OCI-M2 (cell line): Measurements from ENCODE around the gene ARHGAP19.
"Not testable (repeated sequence)": the region's sequence is repeated elsewhere in the genome, so short reads cannot be mapped to it uniquely, and the experiment has no call there.

ENCODE experiments used
- DNase-seq: peaks from one replicate; lab custom pipeline; 2025; ENCODE audit not compliant: unreplicated experiment; lab: John Stamatoyannopoulos, UW

ARHGAP19 gene

GRCh38 chr10:97280783-97281182 is 11.7 kb downstream of the ARHGAP19 start:
- DNase-seq, result no peak

DNA sequence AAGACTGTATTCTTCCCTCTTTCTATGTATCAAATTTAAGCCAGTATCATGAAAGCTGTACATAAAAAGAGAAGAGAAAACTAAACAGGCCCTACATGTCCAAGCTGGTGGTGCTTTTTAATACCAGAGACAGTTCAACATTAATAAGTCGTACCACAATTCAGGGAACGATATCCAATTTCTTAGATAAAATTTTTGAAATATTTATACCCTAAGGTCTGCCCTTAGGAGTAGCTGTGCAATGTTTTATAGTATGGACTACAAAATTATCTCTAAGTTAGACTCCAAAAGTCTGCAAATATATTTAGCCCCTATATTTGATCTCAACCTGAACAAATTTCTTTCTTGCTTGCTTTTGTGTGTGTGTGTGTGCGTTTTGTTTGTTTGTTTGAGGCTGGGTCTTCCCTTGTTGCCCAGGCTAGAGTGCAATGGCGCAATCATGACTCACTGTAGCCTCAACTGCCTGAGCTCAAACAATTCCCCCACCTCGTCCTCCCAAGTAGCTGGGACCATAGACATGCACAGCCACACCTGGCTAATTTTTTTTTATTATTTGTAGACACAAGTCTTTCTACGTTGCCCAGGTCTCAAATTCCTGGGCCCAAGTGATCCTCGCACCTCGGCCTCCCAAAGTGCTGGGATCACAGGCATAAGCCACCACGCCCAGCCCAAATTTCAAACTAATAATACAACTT is 13.2 kb downstream of the ARHGAP19 start:
- DNase-seq, result no peak

DNA sequence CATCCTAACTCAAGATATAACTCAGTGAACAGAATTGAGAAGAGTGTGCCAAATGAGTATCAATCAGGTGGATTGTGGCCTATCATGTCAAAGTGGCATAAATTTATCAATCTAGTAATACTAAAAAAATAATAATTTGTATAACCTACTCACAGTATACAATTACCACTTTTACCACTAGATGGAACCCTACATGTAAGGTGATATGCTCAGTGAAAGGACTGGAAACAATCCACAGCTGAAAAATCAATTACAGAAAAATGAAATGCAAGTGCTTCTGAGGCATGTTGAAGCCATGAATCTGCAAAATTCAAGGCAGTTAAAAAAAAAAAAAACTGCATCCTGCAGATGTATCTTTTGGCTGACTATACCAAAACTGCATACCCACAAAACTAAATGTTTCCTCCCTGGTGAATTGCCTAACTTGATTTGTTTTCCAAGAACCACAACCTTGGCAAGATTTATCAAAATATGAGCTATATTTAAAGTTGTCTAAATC is 13.9 kb downstream of the ARHGAP19 start:
- peak; percentile 12 for DNase-seq

- DNase-seq, result no peak
Observed at GRCh38 chr10:97277551-97277950, 14.9 kb downstream of the ARHGAP19 start.

GRCh38 chr10:97274828-97275227 is 17.6 kb downstream of the ARHGAP19 start:
- DNase-seq, result no peak

DNA sequence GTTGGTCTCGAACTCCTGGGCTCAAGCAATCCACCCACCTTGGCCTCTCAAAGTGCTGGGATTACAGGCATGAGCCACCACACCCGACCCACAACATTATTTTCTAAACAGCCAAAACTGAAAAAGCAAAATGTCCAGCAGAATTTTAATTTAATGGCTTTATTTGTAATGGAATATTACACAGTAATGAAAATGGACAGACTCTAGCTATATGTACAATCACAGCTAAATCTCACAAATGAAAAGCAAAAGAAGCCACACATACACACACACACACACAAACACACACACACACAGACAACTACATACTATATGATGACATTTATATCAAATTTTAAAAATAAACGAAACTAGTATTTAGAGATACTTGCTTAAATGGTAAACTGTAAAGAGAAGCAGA is 18.7 kb downstream of the ARHGAP19 start:
- no peak for DNase-seq

DNA sequence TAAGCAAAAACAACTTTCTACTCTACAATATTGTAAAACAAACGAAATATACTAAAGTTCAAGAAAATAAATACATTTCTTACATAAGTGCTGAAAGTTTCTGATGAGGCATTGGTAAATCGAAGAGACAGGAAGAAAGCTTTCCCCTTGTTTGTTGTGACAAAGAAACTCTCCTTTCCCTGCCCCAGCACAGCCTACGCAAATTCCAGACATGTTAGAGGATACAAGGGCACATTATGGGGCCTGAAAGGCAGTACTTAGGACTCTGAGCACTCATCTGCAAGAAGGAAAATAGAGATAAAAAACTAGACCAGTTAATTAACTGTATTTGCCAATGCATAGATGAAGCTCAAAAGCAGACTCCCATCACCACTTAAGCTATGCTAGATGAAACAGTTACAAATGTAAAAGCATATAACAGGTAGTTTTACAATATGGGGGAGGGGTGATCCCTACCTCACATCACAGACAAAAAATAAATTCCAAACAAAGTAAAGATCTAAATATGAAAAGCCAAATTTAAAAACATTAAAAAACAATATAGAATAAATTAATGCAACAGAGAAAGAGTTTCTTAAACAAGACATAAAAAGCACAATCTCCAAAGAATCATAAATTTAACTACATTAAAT is 21.8 kb downstream of the ARHGAP19 start:
- DNase-seq, result no peak

DNA sequence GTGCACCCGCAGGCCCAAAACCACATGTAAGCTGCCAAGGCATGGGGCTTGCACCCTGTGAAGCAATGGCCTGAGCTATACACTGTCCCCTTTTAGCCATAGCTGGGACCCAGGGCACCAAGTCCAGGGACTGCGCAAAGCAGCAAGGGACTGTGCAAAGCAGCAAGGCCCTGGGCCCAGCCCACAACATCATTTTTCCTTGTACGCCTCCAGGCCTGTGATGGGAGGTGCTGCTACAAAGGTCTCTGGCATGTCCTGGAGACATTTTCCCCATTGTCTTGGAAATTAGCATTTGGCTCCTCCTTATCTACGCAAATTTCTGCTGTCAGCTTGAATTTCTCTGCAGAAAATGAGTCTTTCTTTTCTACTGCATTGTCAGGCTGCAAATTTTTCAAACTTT is 24.8 kb downstream of the ARHGAP19 start:
- DNase-seq, result no peak

GRCh38 chr10:97265095-97265494 is 27.3 kb downstream of the ARHGAP19 start:
- not testable (repeated sequence) for DNase-seq

DNA sequence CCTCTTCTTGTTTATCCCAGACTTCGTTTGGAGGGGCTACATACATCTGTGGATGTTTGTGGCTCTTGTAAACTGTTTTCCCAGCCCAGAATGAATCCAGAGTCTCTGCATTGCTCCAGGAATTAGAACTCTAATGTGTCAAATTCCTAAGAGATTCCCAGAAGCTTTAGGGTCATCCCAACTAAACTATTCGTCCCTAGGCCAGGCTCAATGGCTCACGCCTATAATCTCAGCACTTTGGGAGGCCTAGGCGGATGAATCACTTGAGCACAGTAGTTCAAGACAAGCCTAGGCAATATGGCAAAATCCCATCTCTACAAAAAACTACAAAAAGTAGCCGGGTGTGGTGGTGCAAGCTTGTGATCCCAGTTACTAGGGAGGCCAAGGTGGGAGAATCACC is 28.5 kb downstream of the ARHGAP19 start:
- no peak for DNase-seq

GRCh38 chr10:97261656-97262055 is 30.8 kb downstream of the ARHGAP19 start:
- no peak for DNase-seq

DNA sequence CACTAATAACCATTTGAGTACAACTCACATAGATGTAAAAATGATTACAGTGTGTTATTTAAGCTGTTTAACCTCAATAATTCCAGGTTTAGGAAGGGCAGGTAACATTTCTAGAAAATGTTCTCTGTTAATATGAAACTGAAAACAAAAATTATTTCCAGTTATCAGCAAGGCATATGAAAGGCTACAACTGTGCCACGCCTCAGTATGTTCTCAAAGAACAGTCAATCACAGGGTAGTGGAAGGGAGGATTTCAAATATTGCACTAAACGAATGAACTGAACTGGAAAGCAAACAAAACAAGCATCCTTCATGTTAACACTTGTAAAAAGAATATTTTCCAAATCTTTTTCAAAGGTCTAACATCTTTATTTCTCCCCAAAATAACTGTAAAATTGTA is 31.3 kb downstream of the ARHGAP19 start:
- DNase-seq, result no peak

GRCh38 chr10:97259119-97259518 is 33.3 kb downstream of the ARHGAP19 start:
- DNase-seq, result no peak

DNA sequence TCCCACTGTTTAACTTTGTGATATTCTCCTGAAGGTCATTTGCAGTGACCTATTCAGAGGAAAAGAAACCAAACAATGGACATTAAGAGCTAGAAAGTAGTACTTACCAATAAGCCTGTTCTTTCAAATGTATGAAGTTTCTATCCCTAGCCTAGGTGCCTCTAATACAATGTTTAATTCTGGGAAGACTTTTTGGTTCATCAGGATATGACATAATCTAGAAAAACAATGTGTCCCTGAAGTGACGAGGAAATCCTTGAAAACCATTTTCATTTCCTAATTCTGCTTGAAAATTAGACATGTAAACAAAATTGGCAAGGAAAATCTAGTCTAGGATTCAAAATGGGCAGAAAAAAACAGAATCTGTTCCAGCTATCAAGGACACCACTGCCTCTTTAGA is 36.1 kb downstream of the ARHGAP19 start:
- DNase-seq, result no peak

DNA sequence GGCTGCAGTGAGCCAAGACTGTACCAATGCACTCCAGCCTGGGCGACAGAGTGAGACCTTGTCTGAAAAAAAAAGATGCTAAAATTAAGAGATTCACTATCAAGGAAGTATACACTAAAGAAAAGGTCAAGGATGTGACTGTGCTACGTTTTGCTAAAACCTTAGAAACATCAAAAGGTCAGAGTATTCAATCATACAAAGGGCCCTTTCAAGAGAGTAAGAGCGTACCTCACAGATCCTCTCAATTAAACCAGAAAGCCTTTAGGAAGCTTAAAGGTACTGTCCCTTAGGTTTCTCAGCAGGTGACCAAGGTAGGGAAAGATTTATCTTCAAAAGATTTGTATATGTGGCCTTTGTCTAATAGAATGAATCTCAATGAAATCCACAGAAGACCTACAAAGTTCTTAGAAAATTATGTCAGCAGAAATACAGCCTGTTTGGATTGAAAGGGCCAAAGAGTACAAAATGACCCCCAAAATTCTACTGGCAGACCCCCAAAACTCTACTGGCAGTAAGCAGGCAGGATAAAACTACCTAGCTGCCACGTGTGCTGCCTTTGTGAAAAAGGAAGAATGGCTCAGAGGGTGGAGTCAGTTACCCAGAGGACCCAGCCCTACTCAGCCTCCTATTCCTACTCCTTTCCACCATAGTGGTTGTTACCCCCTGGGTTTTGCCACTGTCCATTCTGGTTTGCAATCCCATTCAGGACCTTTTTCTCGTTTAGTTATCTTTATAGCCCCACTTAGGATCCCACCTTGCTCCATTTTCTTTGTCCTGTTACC is 36.7 kb downstream of the ARHGAP19 start:
- DNase-seq, result no peak

DNA sequence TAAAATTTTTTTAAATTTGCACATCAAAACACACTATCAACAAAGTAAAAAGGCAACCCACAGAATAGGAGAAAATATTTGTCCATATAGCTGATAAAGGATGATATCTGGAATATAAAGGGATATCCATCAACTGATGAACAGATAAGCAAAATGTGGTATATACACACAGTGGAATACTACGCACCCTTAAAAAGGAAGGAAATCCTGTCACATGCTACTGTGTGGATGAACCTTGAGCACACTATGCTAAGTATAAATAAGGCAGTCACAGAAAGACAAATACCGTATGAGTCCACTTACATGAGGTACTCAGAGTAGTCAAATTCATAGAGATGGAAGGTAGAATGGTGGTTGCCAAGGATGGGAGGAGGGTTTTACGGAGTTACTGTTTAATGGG is 37.7 kb downstream of the ARHGAP19 start:
- DNase-seq, result no peak

GRCh38 chr10:97250952-97251351 is 41.5 kb downstream of the ARHGAP19 start:
- no peak for DNase-seq

GRCh38 chr10:97243836-97244235 is 48.6 kb downstream of the ARHGAP19 start:
- no peak for DNase-seq

DNA sequence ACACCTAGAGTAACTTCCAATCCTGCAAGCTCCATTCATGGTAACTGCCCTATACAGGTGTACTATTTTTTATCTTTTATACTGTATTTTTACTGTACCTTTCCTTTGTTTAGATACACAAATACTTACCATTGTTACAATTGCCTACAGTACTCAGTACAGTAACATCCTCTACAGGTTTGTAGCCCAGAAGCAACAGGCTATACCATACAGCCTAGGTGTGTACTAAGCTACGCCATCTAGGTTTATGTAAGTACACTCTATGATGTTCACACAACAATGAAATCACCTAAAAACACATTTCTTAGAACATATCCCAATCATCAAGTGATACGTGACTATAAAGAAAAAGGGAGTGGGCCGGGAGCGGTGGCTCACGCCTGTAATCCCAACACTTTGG is 53.6 kb downstream of the ARHGAP19 start:
- DNase-seq, result no peak

DNA sequence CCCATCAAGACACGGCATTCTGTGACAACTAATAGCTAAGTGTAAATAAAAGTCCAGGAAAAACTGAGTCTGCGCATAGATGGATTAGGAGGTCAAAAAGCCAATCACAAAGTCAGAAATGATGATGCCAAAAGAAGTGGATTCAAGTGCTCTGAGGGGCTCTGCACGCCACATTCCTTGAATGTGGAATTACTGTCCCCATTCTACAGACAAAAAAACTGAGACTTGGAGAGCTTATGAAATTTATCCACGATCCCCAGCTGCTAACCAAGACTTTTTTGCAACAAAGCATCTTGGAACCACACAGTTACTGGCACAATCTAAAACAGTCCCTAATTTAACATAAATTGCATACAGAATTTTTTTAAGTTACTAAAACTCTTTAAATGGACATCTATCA is 57.1 kb downstream of the ARHGAP19 start:
- DNase-seq, result no peak

- no peak for DNase-seq
Observed at GRCh38 chr10:97234400-97234799, 58.0 kb downstream of the ARHGAP19 start.

- no peak for DNase-seq
Observed at GRCh38 chr10:97230146-97230545, 62.3 kb downstream of the ARHGAP19 start.
